OCI-LY3 (cell line): ENCODE results near the gene RGS6.

ENCODE experiments used
- EZH2phosphoT487 ChIP-seq: fragments of 200-600 bp; shearing (Covaris generic); IDR thresholded peaks from 2 replicates; pipeline ENCODE4 v1.6.1; 2018; ENCODE audit warnings: antibody characterized with exemption, mixed run types, low read depth
- TF ChIP-seq, protein P1 (sequence below): fragments of 200-600, 300-600 bp; sonication (generic); IDR thresholded peaks from 2 replicates; pipeline ENCODE4 v1.5.1; 2014; ENCODE audit warnings: antibody characterized with exemption, low read length, low read depth

DNA sequence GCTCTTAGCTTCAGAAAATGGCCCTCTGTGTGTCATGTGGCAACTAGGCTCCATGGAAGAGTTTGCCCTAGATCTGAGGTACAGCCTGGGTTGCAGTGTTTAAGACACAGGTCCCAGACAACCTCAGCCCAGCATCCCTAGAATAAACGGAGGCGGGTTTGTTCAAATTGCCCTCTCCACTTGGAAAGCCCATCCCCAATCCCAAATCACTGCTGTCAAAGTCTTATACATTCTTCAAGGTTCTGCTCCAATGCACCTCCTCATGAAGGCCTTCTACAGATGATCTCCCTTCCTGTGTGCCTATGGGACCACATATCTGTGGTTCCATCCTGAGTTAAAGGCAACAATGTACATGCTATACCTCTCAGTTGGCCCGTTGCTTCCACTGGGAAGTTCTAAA lies 671.9 kb downstream of the RGS6 start:
- TF ChIP-seq, protein P1, sequence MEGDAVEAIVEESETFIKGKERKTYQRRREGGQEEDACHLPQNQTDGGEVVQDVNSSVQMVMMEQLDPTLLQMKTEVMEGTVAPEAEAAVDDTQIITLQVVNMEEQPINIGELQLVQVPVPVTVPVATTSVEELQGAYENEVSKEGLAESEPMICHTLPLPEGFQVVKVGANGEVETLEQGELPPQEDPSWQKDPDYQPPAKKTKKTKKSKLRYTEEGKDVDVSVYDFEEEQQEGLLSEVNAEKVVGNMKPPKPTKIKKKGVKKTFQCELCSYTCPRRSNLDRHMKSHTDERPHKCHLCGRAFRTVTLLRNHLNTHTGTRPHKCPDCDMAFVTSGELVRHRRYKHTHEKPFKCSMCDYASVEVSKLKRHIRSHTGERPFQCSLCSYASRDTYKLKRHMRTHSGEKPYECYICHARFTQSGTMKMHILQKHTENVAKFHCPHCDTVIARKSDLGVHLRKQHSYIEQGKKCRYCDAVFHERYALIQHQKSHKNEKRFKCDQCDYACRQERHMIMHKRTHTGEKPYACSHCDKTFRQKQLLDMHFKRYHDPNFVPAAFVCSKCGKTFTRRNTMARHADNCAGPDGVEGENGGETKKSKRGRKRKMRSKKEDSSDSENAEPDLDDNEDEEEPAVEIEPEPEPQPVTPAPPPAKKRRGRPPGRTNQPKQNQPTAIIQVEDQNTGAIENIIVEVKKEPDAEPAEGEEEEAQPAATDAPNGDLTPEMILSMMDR, result no peak
- no peak for TF ChIP-seq EZH2phosphoT487
